GM10248 (cell line): ENCODE results near the gene PLA2G2D.

ENCODE experiments used
- CTCF ChIA-PET: fragments of 300-600 bp; sonication (Branson Sonifier 250); formaldehyde crosslinking; extraction: SDS; loops from one replicate; lab custom pipeline; 2021; ENCODE audit warnings: antibody characterized with exemption; lab: Yijun Ruan, JAX
- POLR2A ChIA-PET: fragments of 350-650 bp; sonication (Branson Sonifier 250); formaldehyde crosslinking; extraction: SDS; loops from one replicate; lab custom pipeline; 2020; ENCODE audit warnings: antibody characterized with exemption; lab: Yijun Ruan, JAX
- DNase-seq: peaks from one replicate; pipeline ENCODE4 v3.0.0; 2012; ENCODE audit errors: extremely low spot score
- CTCF ChIP-seq: IDR thresholded peaks from 2 replicates; pipeline ENCODE4 v1.5.1; 2012; ENCODE audit warnings: mild to moderate bottlenecking, low read depth; ENCODE audit errors: extremely low read depth, missing control alignments, control extremely low read depth

Gene PLA2G2D

GRCh38 chr1:20160034-20160433 is 40.7 kb upstream of the PLA2G2D start:
- DNase-seq, result no peak
- ChIA-PET CTCF (interaction anchor here (1.0 to 1.3 kb wide), 2 partner anchors 14 to 59 kb away, joined by 3 to 5 read pairs; no protein-coding TSS in a partner anchor), POLR2A (no interaction called here)
- TF ChIP-seq CTCF, result no peak

- DNase-seq, result no peak
- no peak for TF ChIP-seq CTCF
- ChIA-PET CTCF (interaction anchor here (1.1 to 3.0 kb wide), 3 partner anchors 37 to 57 kb away, joined by 3 to 14 read pairs (median 5); no protein-coding TSS in a partner anchor), POLR2A (no interaction called here)
These were observed 39.2 kb upstream of the PLA2G2D start for GRCh38 chr1:20158358-20159070.

GRCh38 chr1:20154301-20154831 is 35.0 kb upstream of the PLA2G2D start:
- ChIA-PET POLR2A (no interaction called here), CTCF (interaction anchor here (1.3 to 6.8 kb wide), 7 partner anchors 10 to 235 kb away, joined by 4 to 98 read pairs (median 34); no protein-coding TSS in a partner anchor)
- no peak for DNase-seq
- no peak for TF ChIP-seq CTCF

GRCh38 chr1:20153000-20153418 is 33.7 kb upstream of the PLA2G2D start:
- DNase-seq, result no peak
- TF ChIP-seq CTCF, result no peak
- CTCF ChIA-PET, result interaction anchor here (0.9 to 6.8 kb wide), 17 partner anchors 9 to 286 kb away, joined by 3 to 98 read pairs (median 7); partner anchors contain the start of gene OTUD3
- POLR2A ChIA-PET, result no interaction called here

- TF ChIP-seq CTCF, result no peak
- CTCF ChIA-PET, result interaction anchor here (0.6 to 6.8 kb wide), 24 partner anchors 9 to 506 kb away, joined by 3 to 98 read pairs (median 6); partner anchors contain the start of gene OTUD3
These were observed 33.2 kb upstream of the PLA2G2D start for GRCh38 chr1:20152599-20152930.

GRCh38 chr1:20151906-20152598 is 32.7 kb upstream of the PLA2G2D start:
- ChIA-PET CTCF (interaction anchor here (0.6 to 6.8 kb wide), 43 partner anchors 8 to 505 kb away, joined by 3 to 98 read pairs (median 4); partner anchors contain the start of gene OTUD3), POLR2A (no interaction called here)
- DNase-seq, result peak; percentile 92
- TF ChIP-seq CTCF, result peak; percentile 83

More at GRCh38 chr1:20152599-20152930, 33.2 kb upstream of the PLA2G2D start:
- DNase-seq, result no peak
- POLR2A ChIA-PET, result no interaction called here
